HG02642 (cell line): ENCODE results near the gene ST3GAL2.
"Not testable (repeated sequence)": the region's sequence is repeated elsewhere in the genome, so short reads cannot be mapped to it uniquely, and the experiment has no call there.

ENCODE experiments used
- ATAC-seq: cut with Tn5 transposase; IDR thresholded peaks from one replicate; pipeline ENCODE4 v1.9.1; 2021; ENCODE audit warnings: mild to moderate bottlenecking; ENCODE audit not compliant: unreplicated experiment, poor library complexity

The ST3GAL2 gene

DNA sequence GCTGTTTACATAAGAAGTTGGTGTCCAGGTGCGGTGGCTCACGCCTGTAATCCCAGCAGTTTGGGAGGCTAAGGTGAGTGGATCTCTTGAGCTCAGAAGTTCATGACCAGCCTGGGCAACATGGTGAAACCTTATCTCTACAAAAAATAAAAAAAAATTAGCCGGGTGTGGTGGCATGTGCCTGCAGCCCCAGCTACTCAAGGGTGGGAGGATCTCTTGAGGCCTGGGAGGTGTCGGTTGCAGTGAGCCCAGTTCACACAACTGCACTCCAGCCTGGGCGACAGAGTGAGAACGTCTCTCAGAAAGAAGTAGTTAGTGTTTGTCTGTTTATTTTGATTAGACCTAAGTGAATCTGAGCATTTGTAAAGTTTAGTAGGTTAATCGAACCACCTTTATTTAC, 79.3 kb downstream of the ST3GAL2 start:
- no peak for ATAC-seq

DNA sequence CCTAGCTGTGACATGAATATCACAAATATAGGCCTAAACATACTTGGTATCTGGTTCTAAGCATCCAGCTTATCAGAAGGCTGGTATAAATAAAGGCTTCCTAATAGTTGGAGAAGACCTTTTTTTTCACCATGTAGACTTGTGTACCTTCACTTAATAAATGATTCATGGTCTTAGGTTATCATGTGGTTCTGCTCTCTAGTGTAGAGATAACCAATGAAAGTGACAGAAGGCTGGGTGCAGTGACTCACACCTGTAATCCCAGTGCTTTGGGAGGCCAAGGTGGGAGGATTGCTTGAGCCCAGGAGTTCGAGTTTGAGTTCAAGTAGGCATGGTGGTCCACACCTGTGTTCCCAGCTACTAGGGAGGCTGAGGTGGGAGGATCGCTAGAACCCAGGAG, 89.1 kb downstream of the ST3GAL2 start:
- ATAC-seq, result no peak

DNA sequence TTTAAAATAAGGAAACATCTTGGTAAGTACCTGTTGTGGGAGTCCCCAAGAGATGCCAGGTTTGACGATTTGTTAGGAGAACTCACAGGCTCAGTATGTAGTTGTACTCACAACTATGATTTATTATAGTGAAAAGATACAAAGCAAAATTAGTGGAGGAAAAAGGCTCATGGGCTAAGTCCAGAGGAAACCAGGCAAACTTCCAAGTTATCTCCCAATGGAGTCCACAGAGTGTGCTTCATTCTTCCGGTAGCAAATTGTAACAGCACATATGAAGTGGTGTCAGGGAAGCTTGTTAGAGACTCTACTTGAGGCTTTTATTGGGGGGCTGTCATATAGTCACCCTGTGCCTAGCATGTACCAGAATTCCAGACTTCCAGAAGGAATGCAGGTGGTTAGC, 89.9 kb downstream of the ST3GAL2 start:
- no peak for ATAC-seq

DNA sequence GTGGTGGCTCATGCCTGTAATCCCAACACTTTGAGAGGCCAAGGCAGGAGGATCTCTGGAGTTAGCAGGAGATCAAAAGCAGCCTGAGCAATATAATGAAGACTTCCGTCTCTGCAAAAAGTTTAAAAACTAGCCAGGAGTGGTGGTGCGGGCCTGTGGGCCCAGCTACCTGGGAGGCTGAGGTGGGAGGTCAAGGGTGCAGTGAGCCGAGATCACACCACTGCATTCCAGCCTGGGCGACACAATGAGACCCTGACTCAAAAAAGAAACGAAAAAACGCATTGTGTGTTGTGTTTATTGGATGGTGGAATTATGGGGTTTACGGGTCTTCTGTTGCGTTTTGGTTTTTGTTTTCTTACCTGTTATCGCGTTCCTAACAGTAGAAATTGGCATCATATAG, 93.1 kb downstream of the ST3GAL2 start:
- no peak for ATAC-seq

DNA sequence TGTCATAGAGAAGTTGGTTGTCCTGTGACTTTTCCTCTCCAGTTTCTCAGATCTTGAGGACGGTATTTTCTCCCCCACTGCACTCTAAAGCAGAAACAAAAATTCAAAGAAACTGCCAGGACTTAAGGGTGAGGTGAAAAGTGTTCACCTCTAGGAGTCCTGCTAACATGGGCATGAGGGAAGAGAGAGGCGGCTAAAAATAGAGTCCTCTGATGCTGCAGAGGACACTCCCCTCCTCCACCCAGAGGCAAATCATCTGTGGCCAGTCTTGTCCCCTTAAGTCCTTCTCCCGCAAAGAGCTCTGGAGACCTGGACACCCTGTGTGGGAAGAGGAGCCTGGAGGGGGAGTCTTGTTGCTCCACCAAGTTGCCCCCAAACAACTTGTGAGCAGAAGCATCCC, 96.9 kb downstream of the ST3GAL2 start:
- ATAC-seq, result no peak

DNA sequence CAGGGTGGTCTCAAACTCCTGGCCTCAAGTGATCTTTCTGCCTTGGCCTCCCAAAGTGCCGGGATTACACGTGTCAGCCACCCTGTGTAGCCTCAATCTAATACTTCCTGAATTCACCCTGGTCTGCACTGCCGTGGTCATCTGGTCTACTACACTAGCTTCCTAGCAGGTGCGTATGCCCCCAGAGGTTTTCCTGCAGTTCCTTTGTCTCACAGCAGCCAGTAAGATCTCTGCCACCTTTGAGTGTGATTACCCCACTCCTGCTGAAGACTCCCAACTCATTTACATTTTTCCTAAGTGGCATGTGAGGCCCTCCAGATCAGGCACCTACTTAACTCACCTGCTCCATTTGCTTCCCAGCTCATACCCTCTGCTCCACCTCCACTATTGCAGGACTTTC, 97.3 kb downstream of the ST3GAL2 start:
- no peak for ATAC-seq

DNA sequence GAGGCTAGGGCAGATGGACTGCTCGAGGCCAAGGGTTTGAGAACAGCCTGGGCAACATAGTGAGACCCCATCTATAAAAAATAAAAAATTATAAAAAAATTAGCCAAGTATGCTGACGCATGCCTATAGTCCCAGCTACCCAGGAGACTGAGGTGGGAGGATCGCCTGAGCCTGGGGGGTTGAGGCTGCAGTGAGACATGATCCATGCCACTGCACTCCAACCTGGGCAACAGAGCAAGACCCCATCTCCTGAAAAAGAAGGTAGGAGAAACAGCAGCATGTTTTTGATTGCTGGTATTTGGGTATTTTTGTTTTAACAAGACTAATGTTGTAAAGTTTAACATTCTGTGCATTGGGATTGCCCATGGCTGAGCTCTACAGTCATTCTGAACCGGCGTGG, 101.1 kb downstream of the ST3GAL2 start:
- no peak for ATAC-seq

DNA sequence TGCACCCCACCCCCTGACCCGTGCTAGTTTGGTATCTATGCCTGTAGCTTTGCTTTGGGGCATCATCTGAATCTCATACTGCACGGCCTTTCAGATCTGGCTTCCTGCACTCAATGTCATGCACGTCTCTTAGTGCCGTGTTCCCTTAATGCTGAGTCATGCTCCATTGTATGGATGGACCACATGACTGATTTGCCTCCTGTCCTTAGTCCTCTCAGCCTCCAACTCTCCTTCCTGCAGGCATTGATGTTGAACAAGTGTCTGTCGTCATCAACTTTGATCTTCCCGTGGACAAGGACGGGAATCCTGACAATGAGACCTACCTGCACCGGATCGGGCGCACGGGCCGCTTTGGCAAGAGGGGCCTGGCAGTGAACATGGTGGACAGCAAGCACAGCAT, 106.2 kb downstream of the ST3GAL2 start:
- ATAC-seq, result not testable (repeated sequence)

DNA sequence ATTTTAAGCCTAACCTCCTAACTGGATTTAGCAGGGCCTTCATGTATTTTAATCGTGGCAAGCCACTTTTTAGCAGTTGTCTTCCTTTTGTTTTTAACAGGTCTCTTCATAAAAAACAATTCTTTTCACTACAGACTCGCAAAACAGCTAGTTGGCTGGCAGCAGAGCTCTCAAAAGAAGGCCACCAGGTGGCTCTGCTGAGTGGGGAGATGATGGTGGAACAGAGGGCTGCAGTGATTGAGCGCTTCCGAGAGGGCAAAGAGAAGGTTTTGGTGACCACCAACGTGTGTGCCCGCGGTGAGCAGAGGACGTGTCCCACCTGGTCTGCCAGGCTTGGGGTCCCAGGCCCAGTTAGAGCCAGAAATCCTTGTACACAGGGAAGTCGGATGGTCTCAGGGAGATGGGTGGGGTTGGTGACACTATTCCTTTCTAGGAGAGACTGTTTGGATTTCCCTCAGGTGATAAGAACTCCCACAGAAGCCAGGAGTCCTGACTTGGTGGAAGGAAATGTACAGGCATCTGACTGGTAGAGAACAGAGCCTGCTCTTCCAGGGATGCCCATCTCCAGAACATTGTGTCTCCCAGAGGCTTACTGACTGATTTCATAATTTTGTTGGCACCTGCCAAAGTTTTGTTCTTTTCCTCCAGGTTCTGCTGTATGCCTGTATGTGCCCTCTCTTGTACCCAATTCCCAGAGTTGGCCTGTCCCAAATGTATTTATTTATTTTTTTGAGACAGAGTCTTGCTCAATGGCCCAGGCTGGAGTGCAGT, 107.1 kb downstream of the ST3GAL2 start:
- ATAC-seq, result no peak

DNA sequence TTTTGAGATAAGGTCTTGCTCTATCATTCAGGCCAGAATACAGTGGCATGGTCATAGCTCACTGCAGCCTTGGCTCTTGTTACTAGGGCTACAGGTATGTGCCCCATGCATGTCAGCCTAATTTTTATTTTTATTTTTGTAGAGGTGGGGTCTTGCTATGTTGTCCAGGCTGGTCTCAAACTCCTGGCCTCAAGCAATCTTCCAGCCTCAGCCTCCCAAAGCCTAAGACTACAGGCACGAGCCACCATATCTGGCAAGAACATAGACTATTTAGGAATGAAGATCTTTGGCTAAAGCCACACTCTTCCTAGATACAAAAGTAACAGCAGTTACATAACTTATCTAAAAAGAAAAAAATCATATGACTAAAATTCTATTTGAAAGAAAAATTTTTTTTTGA, 107.8 kb downstream of the ST3GAL2 start:
- ATAC-seq, result no peak
